Nephron progenitor cell (in vitro differentiated cells): ENCODE results near the gene TAP1.

Experiments
- DNase-seq: peaks from one replicate; pipeline ENCODE4 v3.0.0; 2021
- H3K27ac Mint-ChIP-seq: 2 replicates; pipeline ENCODE4 v1.8.0; 2021; ENCODE audit warnings: mild to moderate bottlenecking, moderate library complexity, mixed read lengths
- H3K27me3 Mint-ChIP-seq: 2 replicates; pipeline ENCODE4 v1.8.0; 2021; ENCODE audit warnings: mild to moderate bottlenecking, low read depth, mixed read lengths; ENCODE audit not compliant: poor library complexity
- H3K36me3 Mint-ChIP-seq: 2 replicates; pipeline ENCODE4 v1.8.0; 2021; ENCODE audit warnings: low read depth, mixed read lengths
- H3K4me1 Mint-ChIP-seq: 2 replicates; pipeline ENCODE4 v1.8.0; 2021; ENCODE audit warnings: mixed read lengths
- H3K4me3 Mint-ChIP-seq: 2 replicates; pipeline ENCODE4 v1.8.0; 2021; ENCODE audit warnings: mild to moderate bottlenecking, moderate library complexity, mixed read lengths
- H3K9me3 Mint-ChIP-seq: 2 replicates; pipeline ENCODE4 v1.8.0; 2021; ENCODE audit warnings: mild to moderate bottlenecking, moderate library complexity, mixed read lengths
- CTCF ChIP-seq: fragments of 200-600 bp; sonication (generic); IDR thresholded peaks from 2 replicates; pipeline ENCODE4 v1.5.0; 2021; ENCODE audit warnings: antibody characterized with exemption

The TAP1 gene

GRCh38 chr6:32833664-32834063, 19.8 kb downstream of the TAP1 start:
- H3K36me3 Mint-ChIP-seq = no peaks in the 10 kb centered on the region
- H3K9me3 Mint-ChIP-seq = no peaks in the 10 kb centered on the region
- H3K27me3 Mint-ChIP-seq = peaks cover 78% of the 10 kb centered on the region
- peaks cover 12% of the 10 kb centered on the region for H3K4me1 Mint-ChIP-seq
- DNase-seq = no peak
- TF ChIP-seq CTCF = no peak
- no peak overlapping the region for H3K27ac Mint-ChIP-seq
- H3K4me3 Mint-ChIP-seq = no peak overlapping the region

DNA sequence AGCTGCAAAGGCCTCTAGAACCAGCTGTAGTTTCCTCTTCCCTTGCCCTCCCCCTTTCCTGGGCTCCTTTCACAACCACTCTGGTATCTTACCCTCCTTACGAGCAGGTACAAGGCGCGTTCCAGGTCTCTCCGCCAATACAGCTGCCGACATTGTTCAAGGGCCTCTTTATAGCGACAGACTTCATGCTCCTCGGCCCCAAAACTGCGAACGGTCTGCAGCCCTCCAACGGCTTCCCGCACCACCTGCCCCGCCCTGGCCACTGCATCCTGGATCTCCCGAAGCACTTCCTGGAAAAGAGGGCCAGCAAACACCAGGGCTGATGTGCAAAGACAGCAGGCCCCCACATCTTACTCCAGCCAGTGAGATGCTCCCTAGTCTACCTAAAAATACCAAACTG, 21.0 kb downstream of the TAP1 start:
- Mint-ChIP-seq H3K4me3 (no peak overlapping the region), H3K27me3 (peaks cover 82% of the 10 kb centered on the region), H3K9me3 (no peaks in the 10 kb centered on the region), H3K36me3 (no peaks in the 10 kb centered on the region), H3K4me1 (peaks cover 10% of the 10 kb centered on the region), H3K27ac (no peak overlapping the region)
- TF ChIP-seq CTCF = no peak
- no peak for DNase-seq

DNA sequence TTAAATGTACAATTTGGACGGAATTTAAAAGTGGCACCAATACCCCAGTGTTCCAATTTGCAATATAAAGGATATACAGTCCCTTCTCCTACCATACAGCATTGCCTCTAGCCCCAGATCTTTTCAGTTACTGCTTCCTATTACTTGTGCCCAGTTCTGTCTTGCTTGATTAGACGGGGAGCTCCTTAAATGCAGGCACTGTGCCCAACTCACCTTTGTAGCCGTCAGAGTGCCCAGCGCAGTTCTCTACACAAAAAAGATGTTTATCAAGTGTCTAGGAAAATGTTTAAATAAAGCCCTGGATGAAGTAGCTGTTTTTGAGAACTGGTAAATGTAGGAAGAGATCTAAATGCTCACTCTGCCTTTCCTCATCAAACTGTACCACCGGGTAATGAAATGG, 22.6 kb downstream of the TAP1 start:
- no peak for TF ChIP-seq CTCF
- H3K9me3 Mint-ChIP-seq = no peaks in the 10 kb centered on the region
- no peak for DNase-seq
- no peaks in the 10 kb centered on the region for H3K4me1 Mint-ChIP-seq
- peaks cover 82% of the 10 kb centered on the region for H3K27me3 Mint-ChIP-seq
- no peak overlapping the region for H3K27ac Mint-ChIP-seq
- H3K4me3 Mint-ChIP-seq = no peak overlapping the region
- no peaks in the 10 kb centered on the region for H3K36me3 Mint-ChIP-seq

GRCh38 chr6:32830017-32830416, 23.5 kb downstream of the TAP1 start:
- Mint-ChIP-seq H3K4me1 (no peaks in the 10 kb centered on the region), H3K36me3 (no peaks in the 10 kb centered on the region), H3K27me3 (peaks cover 76% of the 10 kb centered on the region), H3K27ac (no peak overlapping the region), H3K4me3 (no peak overlapping the region), H3K9me3 (no peaks in the 10 kb centered on the region)
- no peak for DNase-seq
- TF ChIP-seq CTCF = no peak

- no peak for TF ChIP-seq CTCF
- Mint-ChIP-seq H3K27me3 (peaks cover 75% of the 10 kb centered on the region), H3K36me3 (no peaks in the 10 kb centered on the region), H3K27ac (no peak overlapping the region), H3K4me1 (no peaks in the 10 kb centered on the region), H3K4me3 (no peak overlapping the region), H3K9me3 (no peaks in the 10 kb centered on the region)
- no peak for DNase-seq
Measured at GRCh38 chr6:32829495-32829894, 24.0 kb downstream of the TAP1 start.

DNA sequence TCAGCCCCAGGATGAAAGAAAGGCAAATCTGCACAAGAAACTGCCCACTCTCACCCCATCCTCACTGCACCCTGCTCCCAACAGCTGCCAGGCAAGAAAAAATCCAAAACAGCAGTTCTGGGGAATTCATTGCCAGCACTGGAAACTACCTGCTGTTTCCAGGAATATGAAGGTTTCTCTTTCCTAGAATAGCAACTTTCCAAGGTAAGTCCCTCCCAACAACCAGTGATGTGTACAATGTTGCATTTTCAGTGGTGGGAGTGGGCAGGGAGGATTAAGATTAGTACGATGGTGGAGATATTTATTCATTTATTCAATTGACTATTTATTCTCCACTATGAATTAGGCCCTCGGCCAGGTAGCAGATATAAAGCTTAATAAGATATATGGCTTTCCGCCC, 26.5 kb downstream of the TAP1 start:
- Mint-ChIP-seq H3K4me1 (no peaks in the 10 kb centered on the region), H3K27ac (no peak overlapping the region), H3K9me3 (no peaks in the 10 kb centered on the region), H3K27me3 (peaks cover 50% of the 10 kb centered on the region), H3K36me3 (no peaks in the 10 kb centered on the region), H3K4me3 (no peak overlapping the region)
- no peak for DNase-seq
- TF ChIP-seq CTCF = no peak
